WTC11 (cell line): Measurements from ENCODE around the gene DDX46. TPM values are rescaled to one million over a fixed set of nuclear protein-coding genes. Genes with fewer than 3 reads are reported as not detected.

Source experiments
- CREM ChIP-seq: sonication (generic); formaldehyde crosslinking; IDR thresholded peaks from 2 replicates; pipeline ENCODE4 v1.8.1; 2022; ENCODE audit warnings: mild to moderate bottlenecking, missing genetic modification reagents, moderate library complexity
- ESRRA ChIP-seq: sonication (generic); formaldehyde crosslinking; IDR thresholded peaks from 2 replicates; pipeline ENCODE4 v1.8.1; 2022; ENCODE audit warnings: mild to moderate bottlenecking, missing genetic modification reagents, borderline replicate concordance
- ETV6 ChIP-seq: sonication (generic); formaldehyde crosslinking; IDR thresholded peaks from 2 replicates; pipeline ENCODE4 v1.8.1; 2022; ENCODE audit warnings: mild to moderate bottlenecking, missing genetic modification reagents
- GRHL2 ChIP-seq: fragments of 250-450 bp; sonication (Bioruptor Pico); IDR thresholded peaks from 2 replicates; pipeline ENCODE4 v1.8.0; 2022; ENCODE audit warnings: mild to moderate bottlenecking, moderate library complexity; ENCODE audit not compliant: insufficient replicate concordance, severe bottlenecking
- NFYB ChIP-seq: sonication (generic); formaldehyde crosslinking; conservative IDR thresholded peaks from 2 replicates; pipeline ENCODE4 v1.8.0; 2022; ENCODE audit warnings: low read depth, missing genetic modification reagents
- RORB ChIP-seq: fragments of 250-450 bp; sonication (Bioruptor Pico); IDR thresholded peaks from 2 replicates; pipeline ENCODE4 v1.9.0; 2021; ENCODE audit warnings: mild to moderate bottlenecking
- TP53 ChIP-seq: sonication (generic); formaldehyde crosslinking; IDR thresholded peaks from 2 replicates; pipeline ENCODE4 v1.8.1; 2023; ENCODE audit warnings: mild to moderate bottlenecking, missing genetic modification reagents
- ZNF138 ChIP-seq: sonication (generic); formaldehyde crosslinking; conservative IDR thresholded peaks from 2 replicates; pipeline ENCODE4 v1.8.1; 2022; ENCODE audit warnings: mild to moderate bottlenecking, moderate library complexity, missing genetic modification reagents
- ZNF232 ChIP-seq: sonication (generic); formaldehyde crosslinking; IDR thresholded peaks from 2 replicates; pipeline ENCODE4 v1.8.0; 2022; ENCODE audit warnings: mild to moderate bottlenecking, missing genetic modification reagents
- ZNF317 ChIP-seq: sonication (generic); formaldehyde crosslinking; IDR thresholded peaks from 2 replicates; pipeline ENCODE4 v1.8.1; 2023; ENCODE audit warnings: low read depth, mild to moderate bottlenecking, moderate library complexity, missing genetic modification reagents, borderline replicate concordance
- ZNF416 ChIP-seq: fragments of 250-450 bp; sonication (Bioruptor Pico); IDR thresholded peaks from 2 replicates; pipeline ENCODE4 v1.9.0; 2021; ENCODE audit warnings: mild to moderate bottlenecking, inconsistent platforms
- total RNA-seq: library from RNA; stranded (reverse); gene quantifications from 3 replicates; pipeline ENCODE4 v1.2.3, GENCODE V29; 2021
- TF ChIP-seq, protein P1 (sequence below): fragments of 250-450 bp; sonication (Bioruptor Pico); IDR thresholded peaks from 2 replicates; pipeline ENCODE4 v1.9.0; 2021; ENCODE audit warnings: mild to moderate bottlenecking, borderline replicate concordance
- TF ChIP-seq, protein P2 (sequence below): sonication (generic); formaldehyde crosslinking; IDR thresholded peaks from 2 replicates; pipeline ENCODE4 v1.8.0; 2023; ENCODE audit warnings: missing genetic modification reagents, mild to moderate bottlenecking, borderline replicate concordance
- TF ChIP-seq, protein P3 (sequence below): sonication (generic); formaldehyde crosslinking; IDR thresholded peaks from 2 replicates; pipeline ENCODE4 v1.8.1; 2022; ENCODE audit warnings: mild to moderate bottlenecking, missing genetic modification reagents, moderate library complexity, borderline replicate concordance
- TF ChIP-seq, protein P4 (sequence below): sonication (generic); formaldehyde crosslinking; IDR thresholded peaks from 2 replicates; pipeline ENCODE4 v1.8.1; 2023; ENCODE audit warnings: mild to moderate bottlenecking, missing genetic modification reagents, borderline replicate concordance
- TF ChIP-seq, protein P5 (sequence below): sonication (generic); formaldehyde crosslinking; IDR thresholded peaks from 2 replicates; pipeline ENCODE4 v1.8.0; 2022; ENCODE audit warnings: missing genetic modification reagents
- TF ChIP-seq, protein P6 (sequence below): sonication (generic); formaldehyde crosslinking; IDR thresholded peaks from 2 replicates; pipeline ENCODE4 v1.8.0; 2022; ENCODE audit warnings: mild to moderate bottlenecking, missing genetic modification reagents

Gene DDX46
- total RNA-seq, 1 experiment from 2014 or later: 123 TPM

DNA sequence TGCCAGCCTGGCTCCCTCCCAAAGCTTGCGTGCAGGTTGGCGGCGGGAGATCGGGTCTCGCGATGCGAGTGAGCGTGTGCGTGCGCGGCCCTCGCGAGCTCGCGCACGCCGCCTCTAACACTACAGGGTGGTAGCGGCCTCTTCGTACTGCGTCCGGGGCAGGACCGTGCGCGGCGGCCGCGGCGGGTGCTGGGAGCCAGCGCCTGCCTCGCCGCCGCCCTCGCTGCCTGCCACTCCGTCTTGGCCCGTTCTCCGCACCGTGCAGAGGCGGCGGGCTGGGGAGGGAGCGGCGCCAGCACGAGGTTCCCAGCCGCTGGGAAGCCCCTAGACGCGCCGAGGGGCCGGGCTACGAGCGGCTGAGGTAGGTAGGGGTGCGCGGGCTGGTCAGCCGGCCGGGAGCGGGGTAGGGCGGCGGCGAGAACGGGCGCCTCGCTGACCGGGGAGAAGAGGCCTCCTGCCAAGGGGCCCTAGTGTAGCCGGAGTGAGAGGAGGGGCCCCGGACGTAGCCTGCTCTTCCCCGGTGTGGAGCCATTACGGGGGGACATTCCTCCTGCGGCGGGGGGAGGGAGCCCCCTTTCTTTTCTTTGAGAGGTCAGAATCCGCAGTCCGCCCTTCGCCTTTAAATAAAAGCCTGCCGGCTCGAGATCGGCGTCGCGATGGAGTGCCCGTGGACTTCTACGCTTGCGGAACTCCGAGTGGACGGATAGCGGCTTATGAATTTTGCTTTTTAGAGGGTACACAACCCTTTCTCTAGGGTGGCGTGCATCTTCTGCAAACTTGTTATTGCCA lies 87.5 kb downstream of the DDX46 start, which contains the start of gene C5orf24 (continued):
- TF ChIP-seq NFYB (CRISPR knock-in tag) (peak; percentile 44; the same call in 1 of the 2 replicates), ESRRA (CRISPR knock-in tag) (peak; percentile 79; the same call in 1 of the 2 replicates), TP53 (CRISPR knock-in tag) (peak; percentile 92; the same call in 1 of the 2 replicates), RORB (peak; percentile 79; the same call in 1 of the 2 replicates), CREM (CRISPR knock-in tag) (peak; percentile 85), ZNF416 (peak; percentile 88), GRHL2 (CRISPR knock-in tag) (no peak), ETV6 (0 out of 2 replicates have a peak, but pooled peaks have one; percentile 56), ZNF317 (CRISPR knock-in tag) (peak; percentile 49; the same call in 1 of the 2 replicates), ZNF232 (CRISPR knock-in tag) (peak; percentile 67; the same call in 1 of the 2 replicates), ZNF138 (CRISPR knock-in tag) (peak; percentile 90; the same call in 1 of the 2 replicates)
- TF ChIP-seq, protein P1, sequence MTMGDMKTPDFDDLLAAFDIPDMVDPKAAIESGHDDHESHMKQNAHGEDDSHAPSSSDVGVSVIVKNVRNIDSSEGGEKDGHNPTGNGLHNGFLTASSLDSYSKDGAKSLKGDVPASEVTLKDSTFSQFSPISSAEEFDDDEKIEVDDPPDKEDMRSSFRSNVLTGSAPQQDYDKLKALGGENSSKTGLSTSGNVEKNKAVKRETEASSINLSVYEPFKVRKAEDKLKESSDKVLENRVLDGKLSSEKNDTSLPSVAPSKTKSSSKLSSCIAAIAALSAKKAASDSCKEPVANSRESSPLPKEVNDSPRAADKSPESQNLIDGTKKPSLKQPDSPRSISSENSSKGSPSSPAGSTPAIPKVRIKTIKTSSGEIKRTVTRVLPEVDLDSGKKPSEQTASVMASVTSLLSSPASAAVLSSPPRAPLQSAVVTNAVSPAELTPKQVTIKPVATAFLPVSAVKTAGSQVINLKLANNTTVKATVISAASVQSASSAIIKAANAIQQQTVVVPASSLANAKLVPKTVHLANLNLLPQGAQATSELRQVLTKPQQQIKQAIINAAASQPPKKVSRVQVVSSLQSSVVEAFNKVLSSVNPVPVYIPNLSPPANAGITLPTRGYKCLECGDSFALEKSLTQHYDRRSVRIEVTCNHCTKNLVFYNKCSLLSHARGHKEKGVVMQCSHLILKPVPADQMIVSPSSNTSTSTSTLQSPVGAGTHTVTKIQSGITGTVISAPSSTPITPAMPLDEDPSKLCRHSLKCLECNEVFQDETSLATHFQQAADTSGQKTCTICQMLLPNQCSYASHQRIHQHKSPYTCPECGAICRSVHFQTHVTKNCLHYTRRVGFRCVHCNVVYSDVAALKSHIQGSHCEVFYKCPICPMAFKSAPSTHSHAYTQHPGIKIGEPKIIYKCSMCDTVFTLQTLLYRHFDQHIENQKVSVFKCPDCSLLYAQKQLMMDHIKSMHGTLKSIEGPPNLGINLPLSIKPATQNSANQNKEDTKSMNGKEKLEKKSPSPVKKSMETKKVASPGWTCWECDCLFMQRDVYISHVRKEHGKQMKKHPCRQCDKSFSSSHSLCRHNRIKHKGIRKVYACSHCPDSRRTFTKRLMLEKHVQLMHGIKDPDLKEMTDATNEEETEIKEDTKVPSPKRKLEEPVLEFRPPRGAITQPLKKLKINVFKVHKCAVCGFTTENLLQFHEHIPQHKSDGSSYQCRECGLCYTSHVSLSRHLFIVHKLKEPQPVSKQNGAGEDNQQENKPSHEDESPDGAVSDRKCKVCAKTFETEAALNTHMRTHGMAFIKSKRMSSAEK: 0 out of 2 replicates have a peak, but pooled peaks have one; percentile 72
- TF ChIP-seq, protein P2, sequence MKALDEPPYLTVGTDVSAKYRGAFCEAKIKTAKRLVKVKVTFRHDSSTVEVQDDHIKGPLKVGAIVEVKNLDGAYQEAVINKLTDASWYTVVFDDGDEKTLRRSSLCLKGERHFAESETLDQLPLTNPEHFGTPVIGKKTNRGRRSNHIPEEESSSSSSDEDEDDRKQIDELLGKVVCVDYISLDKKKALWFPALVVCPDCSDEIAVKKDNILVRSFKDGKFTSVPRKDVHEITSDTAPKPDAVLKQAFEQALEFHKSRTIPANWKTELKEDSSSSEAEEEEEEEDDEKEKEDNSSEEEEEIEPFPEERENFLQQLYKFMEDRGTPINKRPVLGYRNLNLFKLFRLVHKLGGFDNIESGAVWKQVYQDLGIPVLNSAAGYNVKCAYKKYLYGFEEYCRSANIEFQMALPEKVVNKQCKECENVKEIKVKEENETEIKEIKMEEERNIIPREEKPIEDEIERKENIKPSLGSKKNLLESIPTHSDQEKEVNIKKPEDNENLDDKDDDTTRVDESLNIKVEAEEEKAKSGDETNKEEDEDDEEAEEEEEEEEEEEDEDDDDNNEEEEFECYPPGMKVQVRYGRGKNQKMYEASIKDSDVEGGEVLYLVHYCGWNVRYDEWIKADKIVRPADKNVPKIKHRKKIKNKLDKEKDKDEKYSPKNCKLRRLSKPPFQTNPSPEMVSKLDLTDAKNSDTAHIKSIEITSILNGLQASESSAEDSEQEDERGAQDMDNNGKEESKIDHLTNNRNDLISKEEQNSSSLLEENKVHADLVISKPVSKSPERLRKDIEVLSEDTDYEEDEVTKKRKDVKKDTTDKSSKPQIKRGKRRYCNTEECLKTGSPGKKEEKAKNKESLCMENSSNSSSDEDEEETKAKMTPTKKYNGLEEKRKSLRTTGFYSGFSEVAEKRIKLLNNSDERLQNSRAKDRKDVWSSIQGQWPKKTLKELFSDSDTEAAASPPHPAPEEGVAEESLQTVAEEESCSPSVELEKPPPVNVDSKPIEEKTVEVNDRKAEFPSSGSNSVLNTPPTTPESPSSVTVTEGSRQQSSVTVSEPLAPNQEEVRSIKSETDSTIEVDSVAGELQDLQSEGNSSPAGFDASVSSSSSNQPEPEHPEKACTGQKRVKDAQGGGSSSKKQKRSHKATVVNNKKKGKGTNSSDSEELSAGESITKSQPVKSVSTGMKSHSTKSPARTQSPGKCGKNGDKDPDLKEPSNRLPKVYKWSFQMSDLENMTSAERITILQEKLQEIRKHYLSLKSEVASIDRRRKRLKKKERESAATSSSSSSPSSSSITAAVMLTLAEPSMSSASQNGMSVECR (CRISPR knock-in tag): peak; percentile 69; the same call in 1 of the 2 replicates
- TF ChIP-seq, protein P3, sequence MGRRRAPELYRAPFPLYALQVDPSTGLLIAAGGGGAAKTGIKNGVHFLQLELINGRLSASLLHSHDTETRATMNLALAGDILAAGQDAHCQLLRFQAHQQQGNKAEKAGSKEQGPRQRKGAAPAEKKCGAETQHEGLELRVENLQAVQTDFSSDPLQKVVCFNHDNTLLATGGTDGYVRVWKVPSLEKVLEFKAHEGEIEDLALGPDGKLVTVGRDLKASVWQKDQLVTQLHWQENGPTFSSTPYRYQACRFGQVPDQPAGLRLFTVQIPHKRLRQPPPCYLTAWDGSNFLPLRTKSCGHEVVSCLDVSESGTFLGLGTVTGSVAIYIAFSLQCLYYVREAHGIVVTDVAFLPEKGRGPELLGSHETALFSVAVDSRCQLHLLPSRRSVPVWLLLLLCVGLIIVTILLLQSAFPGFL (CRISPR knock-in tag): 0 out of 2 replicates have a peak, but pooled peaks have one; percentile 73
- TF ChIP-seq, protein P4, sequence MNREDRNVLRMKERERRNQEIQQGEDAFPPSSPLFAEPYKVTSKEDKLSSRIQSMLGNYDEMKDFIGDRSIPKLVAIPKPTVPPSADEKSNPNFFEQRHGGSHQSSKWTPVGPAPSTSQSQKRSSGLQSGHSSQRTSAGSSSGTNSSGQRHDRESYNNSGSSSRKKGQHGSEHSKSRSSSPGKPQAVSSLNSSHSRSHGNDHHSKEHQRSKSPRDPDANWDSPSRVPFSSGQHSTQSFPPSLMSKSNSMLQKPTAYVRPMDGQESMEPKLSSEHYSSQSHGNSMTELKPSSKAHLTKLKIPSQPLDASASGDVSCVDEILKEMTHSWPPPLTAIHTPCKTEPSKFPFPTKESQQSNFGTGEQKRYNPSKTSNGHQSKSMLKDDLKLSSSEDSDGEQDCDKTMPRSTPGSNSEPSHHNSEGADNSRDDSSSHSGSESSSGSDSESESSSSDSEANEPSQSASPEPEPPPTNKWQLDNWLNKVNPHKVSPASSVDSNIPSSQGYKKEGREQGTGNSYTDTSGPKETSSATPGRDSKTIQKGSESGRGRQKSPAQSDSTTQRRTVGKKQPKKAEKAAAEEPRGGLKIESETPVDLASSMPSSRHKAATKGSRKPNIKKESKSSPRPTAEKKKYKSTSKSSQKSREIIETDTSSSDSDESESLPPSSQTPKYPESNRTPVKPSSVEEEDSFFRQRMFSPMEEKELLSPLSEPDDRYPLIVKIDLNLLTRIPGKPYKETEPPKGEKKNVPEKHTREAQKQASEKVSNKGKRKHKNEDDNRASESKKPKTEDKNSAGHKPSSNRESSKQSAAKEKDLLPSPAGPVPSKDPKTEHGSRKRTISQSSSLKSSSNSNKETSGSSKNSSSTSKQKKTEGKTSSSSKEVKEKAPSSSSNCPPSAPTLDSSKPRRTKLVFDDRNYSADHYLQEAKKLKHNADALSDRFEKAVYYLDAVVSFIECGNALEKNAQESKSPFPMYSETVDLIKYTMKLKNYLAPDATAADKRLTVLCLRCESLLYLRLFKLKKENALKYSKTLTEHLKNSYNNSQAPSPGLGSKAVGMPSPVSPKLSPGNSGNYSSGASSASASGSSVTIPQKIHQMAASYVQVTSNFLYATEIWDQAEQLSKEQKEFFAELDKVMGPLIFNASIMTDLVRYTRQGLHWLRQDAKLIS (CRISPR knock-in tag): 0 out of 2 replicates have a peak, but pooled peaks have one; percentile 58
- TF ChIP-seq, protein P5, sequence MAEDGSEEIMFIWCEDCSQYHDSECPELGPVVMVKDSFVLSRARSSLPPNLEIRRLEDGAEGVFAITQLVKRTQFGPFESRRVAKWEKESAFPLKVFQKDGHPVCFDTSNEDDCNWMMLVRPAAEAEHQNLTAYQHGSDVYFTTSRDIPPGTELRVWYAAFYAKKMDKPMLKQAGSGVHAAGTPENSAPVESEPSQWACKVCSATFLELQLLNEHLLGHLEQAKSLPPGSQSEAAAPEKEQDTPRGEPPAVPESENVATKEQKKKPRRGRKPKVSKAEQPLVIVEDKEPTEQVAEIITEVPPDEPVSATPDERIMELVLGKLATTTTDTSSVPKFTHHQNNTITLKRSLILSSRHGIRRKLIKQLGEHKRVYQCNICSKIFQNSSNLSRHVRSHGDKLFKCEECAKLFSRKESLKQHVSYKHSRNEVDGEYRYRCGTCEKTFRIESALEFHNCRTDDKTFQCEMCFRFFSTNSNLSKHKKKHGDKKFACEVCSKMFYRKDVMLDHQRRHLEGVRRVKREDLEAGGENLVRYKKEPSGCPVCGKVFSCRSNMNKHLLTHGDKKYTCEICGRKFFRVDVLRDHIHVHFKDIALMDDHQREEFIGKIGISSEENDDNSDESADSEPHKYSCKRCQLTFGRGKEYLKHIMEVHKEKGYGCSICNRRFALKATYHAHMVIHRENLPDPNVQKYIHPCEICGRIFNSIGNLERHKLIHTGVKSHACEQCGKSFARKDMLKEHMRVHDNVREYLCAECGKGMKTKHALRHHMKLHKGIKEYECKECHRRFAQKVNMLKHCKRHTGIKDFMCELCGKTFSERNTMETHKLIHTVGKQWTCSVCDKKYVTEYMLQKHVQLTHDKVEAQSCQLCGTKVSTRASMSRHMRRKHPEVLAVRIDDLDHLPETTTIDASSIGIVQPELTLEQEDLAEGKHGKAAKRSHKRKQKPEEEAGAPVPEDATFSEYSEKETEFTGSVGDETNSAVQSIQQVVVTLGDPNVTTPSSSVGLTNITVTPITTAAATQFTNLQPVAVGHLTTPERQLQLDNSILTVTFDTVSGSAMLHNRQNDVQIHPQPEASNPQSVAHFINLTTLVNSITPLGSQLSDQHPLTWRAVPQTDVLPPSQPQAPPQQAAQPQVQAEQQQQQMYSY (CRISPR knock-in tag): 0 out of 2 replicates have a peak, but pooled peaks have one; percentile 5
- TF ChIP-seq, protein P6, sequence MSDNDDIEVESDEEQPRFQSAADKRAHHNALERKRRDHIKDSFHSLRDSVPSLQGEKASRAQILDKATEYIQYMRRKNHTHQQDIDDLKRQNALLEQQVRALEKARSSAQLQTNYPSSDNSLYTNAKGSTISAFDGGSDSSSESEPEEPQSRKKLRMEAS (CRISPR knock-in tag): peak; percentile 88
